OCI-LY1 (cell line): Measurements from ENCODE around the gene SGPL1.

Experiments
- H2AFZ ChIP-seq: fragments of 200-600 bp; sonication (generic), shearing (Covaris generic); 2 replicates; pipeline ENCODE4 v1.6.0; 2014; ENCODE audit warnings: antibody characterized with exemption, mild to moderate bottlenecking, low read length
- H3F3A ChIP-seq: fragments of 200-600 bp; sonication (generic), shearing (Covaris generic); 2 replicates; pipeline ENCODE4 v1.6.0; 2014; ENCODE audit warnings: mild to moderate bottlenecking, antibody characterized with exemption, low read length, moderate library complexity; ENCODE audit not compliant: insufficient read depth
- H3K27ac ChIP-seq: fragments of 200-600 bp; sonication (generic); 2 replicates; pipeline ENCODE4 v1.5.1; 2014; ENCODE audit warnings: low read length, mixed run types, mild to moderate bottlenecking, low read depth; ENCODE audit not compliant: poor library complexity, severe bottlenecking
- H3K27me3 ChIP-seq: fragments of 200-600 bp; sonication (generic); 2 replicates; pipeline ENCODE4 v1.6.0; 2014; ENCODE audit warnings: antibody characterized with exemption, mild to moderate bottlenecking, low read length, moderate library complexity; ENCODE audit not compliant: insufficient read depth
- H3K36me3 ChIP-seq: fragments of 200-600 bp; sonication (generic); 2 replicates; pipeline ENCODE4 v1.6.1; 2014; ENCODE audit warnings: mild to moderate bottlenecking, antibody characterized with exemption, low read length, moderate library complexity, mixed read lengths; ENCODE audit not compliant: insufficient read depth
- H3K4me1 ChIP-seq: fragments of 200-600 bp; sonication (generic); 2 replicates; pipeline ENCODE4 v1.5.1; 2014; ENCODE audit warnings: mild to moderate bottlenecking, low read length, moderate library complexity; ENCODE audit not compliant: insufficient read depth, severe bottlenecking
- H3K4me2 ChIP-seq: fragments of 200-600 bp; sonication (generic), shearing (Covaris generic); 2 replicates; pipeline ENCODE4 v1.6.1; 2014; ENCODE audit warnings: low read length
- H3K4me3 ChIP-seq: fragments of 200-600 bp; sonication (generic); 2 replicates; pipeline ENCODE4 v1.5.1; 2014; ENCODE audit warnings: low read length, low read depth, mild to moderate bottlenecking, mixed read lengths; ENCODE audit not compliant: poor library complexity, severe bottlenecking
- H3K79me2 ChIP-seq: fragments of 200-600 bp; shearing (Covaris generic); 2 replicates; pipeline ENCODE4 v1.6.1; 2016; ENCODE audit warnings: mixed run types, low read length, mixed read lengths; ENCODE audit not compliant: insufficient read depth
- H3K9ac ChIP-seq: fragments of 200-600 bp; sonication (generic), shearing (Covaris generic); 2 replicates; pipeline ENCODE4 v1.6.1; 2014; ENCODE audit warnings: mild to moderate bottlenecking, low read length, mixed read lengths
- H3K9me2 ChIP-seq: fragments of 200-600 bp; sonication (generic), shearing (Covaris generic); 2 replicates; pipeline ENCODE4 v1.6.1; 2014; ENCODE audit warnings: low read depth, mild to moderate bottlenecking, low read length, mixed read lengths
- H3K9me3 ChIP-seq: fragments of 200-600 bp; shearing (Covaris generic); 2 replicates; pipeline ENCODE4 v1.6.1; 2014; ENCODE audit warnings: low read length, mixed read lengths
- H4K20me1 ChIP-seq: fragments of 200-600 bp; sonication (generic), shearing (Covaris generic); 2 replicates; pipeline ENCODE4 v1.6.0; 2016; ENCODE audit warnings: mild to moderate bottlenecking, low read length; ENCODE audit not compliant: insufficient read depth
- EZH2 ChIP-seq: fragments of 200-600 bp; sonication (generic), shearing (Covaris generic); IDR thresholded peaks from 2 replicates; pipeline ENCODE4 v1.8.0; 2017; ENCODE audit warnings: borderline replicate concordance, mixed run types, mild to moderate bottlenecking, antibody characterized with exemption, low read length, moderate library complexity, mixed read lengths
- TF ChIP-seq, protein P1 (sequence below): fragments of 200-600 bp; sonication (generic), shearing (Covaris generic); IDR thresholded peaks from 2 replicates; pipeline ENCODE4 v1.5.1; 2017; ENCODE audit warnings: mild to moderate bottlenecking, antibody characterized with exemption, low read length, moderate library complexity, mixed read lengths

Gene SGPL1

DNA sequence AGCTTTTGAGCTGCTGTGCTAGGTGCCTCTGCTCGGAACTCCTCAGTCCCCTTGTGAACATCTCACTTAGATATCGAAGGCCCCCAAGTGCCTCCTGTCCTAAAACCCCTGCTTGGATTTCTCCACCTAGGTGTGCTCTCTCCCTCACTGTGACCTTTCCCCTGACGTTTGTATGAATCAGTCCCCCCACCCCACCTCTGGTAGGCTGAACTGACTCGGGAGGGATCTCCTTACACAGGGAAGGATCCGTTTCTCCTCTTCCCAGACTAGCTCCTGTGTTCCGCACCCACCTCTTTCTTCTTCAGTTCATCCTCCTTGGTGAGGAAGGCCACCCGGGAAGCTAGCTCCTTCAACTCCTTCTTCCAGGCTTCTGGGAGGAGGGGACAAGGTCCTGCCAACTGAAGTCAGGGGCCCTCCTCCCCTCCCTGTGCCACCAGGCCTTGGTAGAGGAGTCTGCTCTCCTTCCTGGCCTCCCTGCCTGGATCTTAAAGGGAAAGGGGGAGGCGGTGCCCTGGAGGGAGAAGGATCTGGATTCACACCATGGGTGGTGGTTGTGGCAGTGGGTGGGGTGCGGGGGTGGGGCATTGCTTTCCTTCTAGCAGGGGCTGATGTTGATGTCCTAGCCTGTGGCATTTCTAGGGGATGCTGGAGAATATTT, 37.4 kb upstream of the SGPL1 start:
- Histone ChIP-seq H3K9me3 (no peaks in the 10 kb centered on the region), H3K27ac (no peak overlapping the region), H3K79me2 (no peaks in the 10 kb centered on the region), H3K9me2 (no peaks in the 10 kb centered on the region), H3K27me3 (peaks cover 6% of the 10 kb centered on the region; the same call in 1 of the 2 replicates), H3K36me3 (no peaks in the 10 kb centered on the region), H3K4me1 (no peaks in the 10 kb centered on the region), H3K9ac (no peak overlapping the region), H2AFZ (no peak overlapping the region), H3F3A (no peaks in the 10 kb centered on the region), H3K4me2 (no peak overlapping the region), H4K20me1 (no peaks in the 10 kb centered on the region), H3K4me3 (no peak overlapping the region)
- no peak for TF ChIP-seq EZH2
- TF ChIP-seq, protein P1, sequence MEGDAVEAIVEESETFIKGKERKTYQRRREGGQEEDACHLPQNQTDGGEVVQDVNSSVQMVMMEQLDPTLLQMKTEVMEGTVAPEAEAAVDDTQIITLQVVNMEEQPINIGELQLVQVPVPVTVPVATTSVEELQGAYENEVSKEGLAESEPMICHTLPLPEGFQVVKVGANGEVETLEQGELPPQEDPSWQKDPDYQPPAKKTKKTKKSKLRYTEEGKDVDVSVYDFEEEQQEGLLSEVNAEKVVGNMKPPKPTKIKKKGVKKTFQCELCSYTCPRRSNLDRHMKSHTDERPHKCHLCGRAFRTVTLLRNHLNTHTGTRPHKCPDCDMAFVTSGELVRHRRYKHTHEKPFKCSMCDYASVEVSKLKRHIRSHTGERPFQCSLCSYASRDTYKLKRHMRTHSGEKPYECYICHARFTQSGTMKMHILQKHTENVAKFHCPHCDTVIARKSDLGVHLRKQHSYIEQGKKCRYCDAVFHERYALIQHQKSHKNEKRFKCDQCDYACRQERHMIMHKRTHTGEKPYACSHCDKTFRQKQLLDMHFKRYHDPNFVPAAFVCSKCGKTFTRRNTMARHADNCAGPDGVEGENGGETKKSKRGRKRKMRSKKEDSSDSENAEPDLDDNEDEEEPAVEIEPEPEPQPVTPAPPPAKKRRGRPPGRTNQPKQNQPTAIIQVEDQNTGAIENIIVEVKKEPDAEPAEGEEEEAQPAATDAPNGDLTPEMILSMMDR, result no peak

DNA sequence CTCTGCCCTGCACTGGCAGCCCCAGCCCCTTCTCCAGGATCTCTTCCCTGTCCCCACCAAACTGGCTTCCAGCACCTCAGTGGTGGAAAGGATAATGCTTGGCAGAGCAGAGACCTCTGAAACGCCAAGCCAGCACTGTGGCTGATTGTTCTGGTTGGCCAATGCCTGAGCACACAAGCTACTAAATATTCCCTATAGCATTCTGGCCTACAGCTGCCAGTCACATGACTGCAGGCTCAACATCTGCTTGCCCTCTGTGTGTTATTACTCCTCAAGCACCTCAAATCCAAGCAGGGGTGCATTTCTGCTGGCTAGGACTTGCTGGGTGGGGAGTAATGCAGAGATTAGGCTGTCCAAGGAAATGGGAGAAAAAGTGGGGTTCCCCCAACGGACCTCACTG, 36.7 kb upstream of the SGPL1 start:
- H3K27ac ChIP-seq, result no peak overlapping the region
- no peaks in the 10 kb centered on the region for H3K36me3 ChIP-seq
- H3K4me2 ChIP-seq, result no peak overlapping the region
- H2AFZ ChIP-seq, result no peak overlapping the region
- no peaks in the 10 kb centered on the region for H3K9me2 ChIP-seq
- no peaks in the 10 kb centered on the region for H3F3A ChIP-seq
- peaks cover 6% of the 10 kb centered on the region; the same call in 1 of the 2 replicates for H3K27me3 ChIP-seq
- TF ChIP-seq EZH2, result no peak
- TF ChIP-seq, protein P1, result no peak
- no peak overlapping the region for H3K4me3 ChIP-seq
- no peaks in the 10 kb centered on the region for H3K4me1 ChIP-seq
- no peaks in the 10 kb centered on the region for H3K79me2 ChIP-seq
- H4K20me1 ChIP-seq, result no peaks in the 10 kb centered on the region
- no peak overlapping the region for H3K9ac ChIP-seq
- H3K9me3 ChIP-seq, result no peaks in the 10 kb centered on the region

DNA sequence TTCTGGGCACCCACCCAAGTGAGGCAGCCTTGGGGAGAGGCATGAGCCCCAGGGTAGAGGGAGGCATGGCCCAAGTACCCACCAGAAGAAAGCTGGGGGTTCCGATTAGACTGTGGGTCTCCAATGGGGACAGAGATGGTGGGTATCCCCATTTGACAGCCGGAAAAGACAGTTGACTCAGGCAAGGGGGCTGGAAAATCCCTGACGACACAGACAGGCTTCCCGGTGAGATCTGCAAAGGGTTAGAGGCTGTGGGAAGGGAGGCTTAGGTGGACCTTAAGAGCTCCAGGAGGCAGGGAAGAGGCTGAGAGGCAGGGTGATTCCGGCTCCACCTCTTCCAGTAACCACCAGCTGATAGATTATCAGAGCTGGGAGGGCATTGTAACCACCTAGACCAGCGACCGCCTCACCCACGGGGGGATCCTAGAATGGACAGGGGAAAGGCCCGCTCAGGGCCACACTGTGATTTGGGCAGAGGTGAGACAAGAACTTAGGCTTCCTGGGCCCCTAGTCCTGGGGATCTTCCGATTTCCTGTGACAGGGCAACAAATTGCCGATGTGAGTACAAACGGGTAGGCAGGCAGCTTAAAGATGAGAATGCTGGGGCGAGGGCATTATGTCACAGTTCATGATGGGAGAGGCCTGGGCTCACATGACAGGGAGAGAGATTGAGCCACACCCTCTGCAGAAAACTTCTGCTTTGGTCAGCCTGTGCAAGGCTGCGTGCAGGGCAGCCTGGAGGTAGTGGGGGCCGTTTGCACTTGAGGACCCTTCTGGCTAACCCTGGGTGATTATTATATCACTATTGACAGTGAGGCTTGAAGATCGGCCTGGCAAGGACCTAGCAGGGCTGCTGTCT, 36.0 kb upstream of the SGPL1 start:
- Histone ChIP-seq H3K79me2 (no peaks in the 10 kb centered on the region), H3F3A (no peaks in the 10 kb centered on the region), H2AFZ (no peak overlapping the region), H3K27me3 (peaks cover 6% of the 10 kb centered on the region; the same call in 1 of the 2 replicates), H3K4me3 (no peak overlapping the region), H3K27ac (no peak overlapping the region), H3K36me3 (no peaks in the 10 kb centered on the region), H4K20me1 (no peaks in the 10 kb centered on the region), H3K4me1 (no peaks in the 10 kb centered on the region), H3K9me2 (no peaks in the 10 kb centered on the region), H3K4me2 (no peak overlapping the region), H3K9me3 (no peaks in the 10 kb centered on the region), H3K9ac (no peak overlapping the region)
- TF ChIP-seq, protein P1, result no peak
- no peak for TF ChIP-seq EZH2
